ENCODE data around the gene NANOGP8.
"Not testable (repeated sequence)": the region's sequence is repeated elsewhere in the genome, so short reads cannot be mapped to it uniquely, and the experiment has no call there.

Gene NANOGP8

GRCh38 chr15:35095941-35096340 lies 10.8 kb upstream of the NANOGP8 start:
- no peak overlapping the region for H3K4me3 ChIP-seq (ENCODE audit: low read depth, low read length)
- TF ChIP-seq CTCF (IDR thresholded peaks at IDR 0.05; ENCODE audit: low read depth, low read length), result no peak

GRCh38 chr15:35092846-35093245 lies 7.8 kb upstream of the NANOGP8 start:
- no peak for TF ChIP-seq CTCF (IDR thresholded peaks at IDR 0.05; ENCODE audit: low read depth, low read length)
- no peak overlapping the region for H3K4me3 ChIP-seq (ENCODE audit: low read depth, low read length)

GRCh38 chr15:35092311-35092710 lies 7.2 kb upstream of the NANOGP8 start:
- TF ChIP-seq CTCF (IDR thresholded peaks at IDR 0.05; ENCODE audit: low read depth, low read length), result no peak
- H3K4me3 ChIP-seq (ENCODE audit: low read depth, low read length), result no peak overlapping the region

- H3K4me3 ChIP-seq (ENCODE audit: low read depth, low read length), result no peak overlapping the region
- TF ChIP-seq CTCF (IDR thresholded peaks at IDR 0.05; ENCODE audit: low read depth, low read length), result no peak
Measured at GRCh38 chr15:35090104-35090807, 5.2 kb upstream of the NANOGP8 start.

GRCh38 chr15:35089551-35089950 lies 4.5 kb upstream of the NANOGP8 start:
- no peak for TF ChIP-seq CTCF (IDR thresholded peaks at IDR 0.05; ENCODE audit: low read depth, low read length)

GRCh38 chr15:35088329-35088728 lies 3.2 kb upstream of the NANOGP8 start:
- TF ChIP-seq CTCF (IDR thresholded peaks at IDR 0.05; ENCODE audit: low read depth, low read length), result no peak
- H3K4me3 ChIP-seq (ENCODE audit: low read depth, low read length), result no peak overlapping the region

More at GRCh38 chr15:35089551-35089950, 4.5 kb upstream of the NANOGP8 start:
- no peak overlapping the region for H3K4me3 ChIP-seq (ENCODE audit: low read depth, low read length)

GRCh38 chr15:35087759-35088158 lies 2.7 kb upstream of the NANOGP8 start:
- H3K4me3 ChIP-seq (ENCODE audit: low read depth, low read length), result no peak overlapping the region
- TF ChIP-seq CTCF (IDR thresholded peaks at IDR 0.05; ENCODE audit: low read depth, low read length), result no peak

- H3K4me3 ChIP-seq (ENCODE audit: low read depth, low read length), result not testable (repeated sequence)
Measured at GRCh38 chr15:35082371-35083348, 2.4 kb downstream of the NANOGP8 start.

GRCh38 chr15:35081626-35082365 lies 3.3 kb downstream of the NANOGP8 start:
- not testable (repeated sequence) for H3K4me3 ChIP-seq (ENCODE audit: low read depth, low read length)

All from WI38 (cell line).